NCI-H1105 (cell line): ENCODE measurements around the gene ARHGAP19.
"Not testable (repeated sequence)": the region's sequence is repeated elsewhere in the genome, so short reads cannot be mapped to it uniquely, and the experiment has no call there.

ENCODE experiments used
- DNase-seq: peaks from one replicate; lab custom pipeline; 2025; lab: John Stamatoyannopoulos, UW

Gene ARHGAP19

DNA sequence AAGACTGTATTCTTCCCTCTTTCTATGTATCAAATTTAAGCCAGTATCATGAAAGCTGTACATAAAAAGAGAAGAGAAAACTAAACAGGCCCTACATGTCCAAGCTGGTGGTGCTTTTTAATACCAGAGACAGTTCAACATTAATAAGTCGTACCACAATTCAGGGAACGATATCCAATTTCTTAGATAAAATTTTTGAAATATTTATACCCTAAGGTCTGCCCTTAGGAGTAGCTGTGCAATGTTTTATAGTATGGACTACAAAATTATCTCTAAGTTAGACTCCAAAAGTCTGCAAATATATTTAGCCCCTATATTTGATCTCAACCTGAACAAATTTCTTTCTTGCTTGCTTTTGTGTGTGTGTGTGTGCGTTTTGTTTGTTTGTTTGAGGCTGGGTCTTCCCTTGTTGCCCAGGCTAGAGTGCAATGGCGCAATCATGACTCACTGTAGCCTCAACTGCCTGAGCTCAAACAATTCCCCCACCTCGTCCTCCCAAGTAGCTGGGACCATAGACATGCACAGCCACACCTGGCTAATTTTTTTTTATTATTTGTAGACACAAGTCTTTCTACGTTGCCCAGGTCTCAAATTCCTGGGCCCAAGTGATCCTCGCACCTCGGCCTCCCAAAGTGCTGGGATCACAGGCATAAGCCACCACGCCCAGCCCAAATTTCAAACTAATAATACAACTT is 13.2 kb downstream of the ARHGAP19 start:
- DNase-seq, result no peak

DNA sequence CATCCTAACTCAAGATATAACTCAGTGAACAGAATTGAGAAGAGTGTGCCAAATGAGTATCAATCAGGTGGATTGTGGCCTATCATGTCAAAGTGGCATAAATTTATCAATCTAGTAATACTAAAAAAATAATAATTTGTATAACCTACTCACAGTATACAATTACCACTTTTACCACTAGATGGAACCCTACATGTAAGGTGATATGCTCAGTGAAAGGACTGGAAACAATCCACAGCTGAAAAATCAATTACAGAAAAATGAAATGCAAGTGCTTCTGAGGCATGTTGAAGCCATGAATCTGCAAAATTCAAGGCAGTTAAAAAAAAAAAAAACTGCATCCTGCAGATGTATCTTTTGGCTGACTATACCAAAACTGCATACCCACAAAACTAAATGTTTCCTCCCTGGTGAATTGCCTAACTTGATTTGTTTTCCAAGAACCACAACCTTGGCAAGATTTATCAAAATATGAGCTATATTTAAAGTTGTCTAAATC is 13.9 kb downstream of the ARHGAP19 start:
- peak; percentile 8 for DNase-seq

DNA sequence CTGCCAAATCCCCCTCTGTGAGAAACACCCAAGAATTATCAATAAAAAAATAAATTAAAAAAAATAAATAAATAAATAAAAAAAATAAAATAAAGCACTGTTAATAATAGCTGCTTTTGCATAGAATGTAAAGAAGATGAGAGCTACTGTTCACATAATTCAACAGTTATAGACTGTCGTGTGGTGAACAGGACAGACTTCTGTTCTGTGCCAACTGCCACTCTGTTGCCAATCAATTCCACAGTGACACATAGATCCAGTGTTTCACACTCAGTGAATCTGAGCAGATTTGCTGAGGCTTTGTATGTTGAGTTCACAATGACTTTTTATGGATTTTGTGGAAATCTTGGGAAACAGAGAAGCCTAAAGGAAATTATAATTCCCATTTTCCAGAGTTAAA is 14.9 kb downstream of the ARHGAP19 start:
- DNase-seq, result no peak

DNA sequence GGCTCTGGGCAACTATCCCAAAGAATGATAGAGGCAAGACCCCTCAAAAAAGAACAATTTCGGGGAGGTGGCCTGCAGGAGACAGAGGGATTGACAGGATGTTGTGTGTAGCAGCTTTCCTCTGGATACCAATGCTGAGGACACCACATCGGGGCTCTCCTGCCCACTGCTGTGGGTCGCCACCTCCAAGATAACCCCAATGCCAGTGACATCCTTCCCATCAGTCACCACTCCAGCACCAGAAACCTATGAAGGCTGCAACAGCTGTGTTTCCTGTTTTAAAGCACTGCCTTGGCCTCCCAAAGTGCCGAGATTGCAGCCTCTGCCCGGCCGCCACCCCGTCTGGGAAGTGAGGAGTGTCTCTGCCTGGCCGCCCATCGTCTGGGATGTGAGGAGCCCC is 17.6 kb downstream of the ARHGAP19 start:
- no peak for DNase-seq

DNA sequence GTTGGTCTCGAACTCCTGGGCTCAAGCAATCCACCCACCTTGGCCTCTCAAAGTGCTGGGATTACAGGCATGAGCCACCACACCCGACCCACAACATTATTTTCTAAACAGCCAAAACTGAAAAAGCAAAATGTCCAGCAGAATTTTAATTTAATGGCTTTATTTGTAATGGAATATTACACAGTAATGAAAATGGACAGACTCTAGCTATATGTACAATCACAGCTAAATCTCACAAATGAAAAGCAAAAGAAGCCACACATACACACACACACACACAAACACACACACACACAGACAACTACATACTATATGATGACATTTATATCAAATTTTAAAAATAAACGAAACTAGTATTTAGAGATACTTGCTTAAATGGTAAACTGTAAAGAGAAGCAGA is 18.7 kb downstream of the ARHGAP19 start:
- no peak for DNase-seq

DNA sequence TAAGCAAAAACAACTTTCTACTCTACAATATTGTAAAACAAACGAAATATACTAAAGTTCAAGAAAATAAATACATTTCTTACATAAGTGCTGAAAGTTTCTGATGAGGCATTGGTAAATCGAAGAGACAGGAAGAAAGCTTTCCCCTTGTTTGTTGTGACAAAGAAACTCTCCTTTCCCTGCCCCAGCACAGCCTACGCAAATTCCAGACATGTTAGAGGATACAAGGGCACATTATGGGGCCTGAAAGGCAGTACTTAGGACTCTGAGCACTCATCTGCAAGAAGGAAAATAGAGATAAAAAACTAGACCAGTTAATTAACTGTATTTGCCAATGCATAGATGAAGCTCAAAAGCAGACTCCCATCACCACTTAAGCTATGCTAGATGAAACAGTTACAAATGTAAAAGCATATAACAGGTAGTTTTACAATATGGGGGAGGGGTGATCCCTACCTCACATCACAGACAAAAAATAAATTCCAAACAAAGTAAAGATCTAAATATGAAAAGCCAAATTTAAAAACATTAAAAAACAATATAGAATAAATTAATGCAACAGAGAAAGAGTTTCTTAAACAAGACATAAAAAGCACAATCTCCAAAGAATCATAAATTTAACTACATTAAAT is 21.8 kb downstream of the ARHGAP19 start:
- no peak for DNase-seq

DNA sequence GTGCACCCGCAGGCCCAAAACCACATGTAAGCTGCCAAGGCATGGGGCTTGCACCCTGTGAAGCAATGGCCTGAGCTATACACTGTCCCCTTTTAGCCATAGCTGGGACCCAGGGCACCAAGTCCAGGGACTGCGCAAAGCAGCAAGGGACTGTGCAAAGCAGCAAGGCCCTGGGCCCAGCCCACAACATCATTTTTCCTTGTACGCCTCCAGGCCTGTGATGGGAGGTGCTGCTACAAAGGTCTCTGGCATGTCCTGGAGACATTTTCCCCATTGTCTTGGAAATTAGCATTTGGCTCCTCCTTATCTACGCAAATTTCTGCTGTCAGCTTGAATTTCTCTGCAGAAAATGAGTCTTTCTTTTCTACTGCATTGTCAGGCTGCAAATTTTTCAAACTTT is 24.8 kb downstream of the ARHGAP19 start:
- DNase-seq, result no peak

DNA sequence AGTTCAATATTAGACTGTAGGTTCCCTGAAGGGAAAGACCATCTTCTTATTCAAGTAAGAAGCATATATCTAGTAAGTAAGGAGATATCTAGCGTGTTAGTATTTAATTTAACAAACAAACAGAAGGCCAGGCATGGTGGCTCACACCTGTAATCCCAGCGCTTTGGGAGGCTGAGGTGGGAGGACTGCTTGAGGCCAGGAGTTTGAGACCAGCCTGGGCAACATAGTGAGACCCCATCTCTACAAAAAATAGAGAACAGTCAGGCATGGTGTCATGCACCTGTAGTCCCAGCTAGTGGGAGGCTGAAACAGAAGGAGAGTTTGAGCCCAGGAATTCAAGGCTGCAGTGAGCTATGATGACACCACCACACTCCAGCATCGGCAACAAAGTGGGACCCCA is 27.3 kb downstream of the ARHGAP19 start:
- DNase-seq, result not testable (repeated sequence)

DNA sequence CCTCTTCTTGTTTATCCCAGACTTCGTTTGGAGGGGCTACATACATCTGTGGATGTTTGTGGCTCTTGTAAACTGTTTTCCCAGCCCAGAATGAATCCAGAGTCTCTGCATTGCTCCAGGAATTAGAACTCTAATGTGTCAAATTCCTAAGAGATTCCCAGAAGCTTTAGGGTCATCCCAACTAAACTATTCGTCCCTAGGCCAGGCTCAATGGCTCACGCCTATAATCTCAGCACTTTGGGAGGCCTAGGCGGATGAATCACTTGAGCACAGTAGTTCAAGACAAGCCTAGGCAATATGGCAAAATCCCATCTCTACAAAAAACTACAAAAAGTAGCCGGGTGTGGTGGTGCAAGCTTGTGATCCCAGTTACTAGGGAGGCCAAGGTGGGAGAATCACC is 28.5 kb downstream of the ARHGAP19 start:
- DNase-seq, result no peak

DNA sequence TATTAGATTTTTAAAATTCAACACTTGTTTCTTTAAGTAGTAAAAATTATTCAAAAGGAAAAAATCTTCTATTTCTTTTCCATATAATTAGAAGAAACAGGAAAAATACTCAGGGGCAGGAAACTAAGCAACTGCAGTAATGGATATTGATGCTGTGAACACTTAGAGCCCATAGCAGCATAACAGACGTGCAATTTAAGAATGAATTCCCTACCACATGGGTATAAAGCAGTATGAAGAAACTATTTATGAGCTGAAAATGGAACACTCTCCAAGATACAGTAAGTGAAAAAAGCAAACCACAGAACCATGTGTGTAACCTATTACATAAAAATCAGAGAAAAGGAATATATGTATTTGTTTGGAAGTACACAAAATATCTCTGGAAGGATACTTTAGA is 30.8 kb downstream of the ARHGAP19 start:
- DNase-seq, result no peak

DNA sequence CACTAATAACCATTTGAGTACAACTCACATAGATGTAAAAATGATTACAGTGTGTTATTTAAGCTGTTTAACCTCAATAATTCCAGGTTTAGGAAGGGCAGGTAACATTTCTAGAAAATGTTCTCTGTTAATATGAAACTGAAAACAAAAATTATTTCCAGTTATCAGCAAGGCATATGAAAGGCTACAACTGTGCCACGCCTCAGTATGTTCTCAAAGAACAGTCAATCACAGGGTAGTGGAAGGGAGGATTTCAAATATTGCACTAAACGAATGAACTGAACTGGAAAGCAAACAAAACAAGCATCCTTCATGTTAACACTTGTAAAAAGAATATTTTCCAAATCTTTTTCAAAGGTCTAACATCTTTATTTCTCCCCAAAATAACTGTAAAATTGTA is 31.3 kb downstream of the ARHGAP19 start:
- DNase-seq, result no peak

DNA sequence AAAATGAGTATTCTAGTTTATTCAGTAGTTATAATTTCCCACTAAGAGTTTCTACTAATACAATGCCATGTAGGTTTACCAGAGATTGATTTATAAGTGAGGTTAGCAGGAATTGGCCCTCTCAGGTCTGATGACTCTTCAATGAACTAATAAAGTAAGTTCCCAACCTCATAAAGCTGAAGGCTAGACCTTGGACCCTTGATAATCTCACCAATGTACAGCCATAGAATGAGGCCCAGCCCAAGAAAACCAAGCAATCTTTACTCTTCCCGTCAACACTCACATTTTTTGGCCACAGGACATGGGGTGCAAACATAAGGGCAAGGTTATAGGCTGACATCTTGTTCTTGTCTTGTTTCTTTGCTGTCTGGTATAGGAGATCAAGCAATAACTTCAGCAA is 33.3 kb downstream of the ARHGAP19 start:
- no peak for DNase-seq

DNA sequence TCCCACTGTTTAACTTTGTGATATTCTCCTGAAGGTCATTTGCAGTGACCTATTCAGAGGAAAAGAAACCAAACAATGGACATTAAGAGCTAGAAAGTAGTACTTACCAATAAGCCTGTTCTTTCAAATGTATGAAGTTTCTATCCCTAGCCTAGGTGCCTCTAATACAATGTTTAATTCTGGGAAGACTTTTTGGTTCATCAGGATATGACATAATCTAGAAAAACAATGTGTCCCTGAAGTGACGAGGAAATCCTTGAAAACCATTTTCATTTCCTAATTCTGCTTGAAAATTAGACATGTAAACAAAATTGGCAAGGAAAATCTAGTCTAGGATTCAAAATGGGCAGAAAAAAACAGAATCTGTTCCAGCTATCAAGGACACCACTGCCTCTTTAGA is 36.1 kb downstream of the ARHGAP19 start:
- no peak for DNase-seq

DNA sequence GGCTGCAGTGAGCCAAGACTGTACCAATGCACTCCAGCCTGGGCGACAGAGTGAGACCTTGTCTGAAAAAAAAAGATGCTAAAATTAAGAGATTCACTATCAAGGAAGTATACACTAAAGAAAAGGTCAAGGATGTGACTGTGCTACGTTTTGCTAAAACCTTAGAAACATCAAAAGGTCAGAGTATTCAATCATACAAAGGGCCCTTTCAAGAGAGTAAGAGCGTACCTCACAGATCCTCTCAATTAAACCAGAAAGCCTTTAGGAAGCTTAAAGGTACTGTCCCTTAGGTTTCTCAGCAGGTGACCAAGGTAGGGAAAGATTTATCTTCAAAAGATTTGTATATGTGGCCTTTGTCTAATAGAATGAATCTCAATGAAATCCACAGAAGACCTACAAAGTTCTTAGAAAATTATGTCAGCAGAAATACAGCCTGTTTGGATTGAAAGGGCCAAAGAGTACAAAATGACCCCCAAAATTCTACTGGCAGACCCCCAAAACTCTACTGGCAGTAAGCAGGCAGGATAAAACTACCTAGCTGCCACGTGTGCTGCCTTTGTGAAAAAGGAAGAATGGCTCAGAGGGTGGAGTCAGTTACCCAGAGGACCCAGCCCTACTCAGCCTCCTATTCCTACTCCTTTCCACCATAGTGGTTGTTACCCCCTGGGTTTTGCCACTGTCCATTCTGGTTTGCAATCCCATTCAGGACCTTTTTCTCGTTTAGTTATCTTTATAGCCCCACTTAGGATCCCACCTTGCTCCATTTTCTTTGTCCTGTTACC is 36.7 kb downstream of the ARHGAP19 start:
- DNase-seq, result no peak

DNA sequence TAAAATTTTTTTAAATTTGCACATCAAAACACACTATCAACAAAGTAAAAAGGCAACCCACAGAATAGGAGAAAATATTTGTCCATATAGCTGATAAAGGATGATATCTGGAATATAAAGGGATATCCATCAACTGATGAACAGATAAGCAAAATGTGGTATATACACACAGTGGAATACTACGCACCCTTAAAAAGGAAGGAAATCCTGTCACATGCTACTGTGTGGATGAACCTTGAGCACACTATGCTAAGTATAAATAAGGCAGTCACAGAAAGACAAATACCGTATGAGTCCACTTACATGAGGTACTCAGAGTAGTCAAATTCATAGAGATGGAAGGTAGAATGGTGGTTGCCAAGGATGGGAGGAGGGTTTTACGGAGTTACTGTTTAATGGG is 37.7 kb downstream of the ARHGAP19 start:
- DNase-seq, result no peak

DNA sequence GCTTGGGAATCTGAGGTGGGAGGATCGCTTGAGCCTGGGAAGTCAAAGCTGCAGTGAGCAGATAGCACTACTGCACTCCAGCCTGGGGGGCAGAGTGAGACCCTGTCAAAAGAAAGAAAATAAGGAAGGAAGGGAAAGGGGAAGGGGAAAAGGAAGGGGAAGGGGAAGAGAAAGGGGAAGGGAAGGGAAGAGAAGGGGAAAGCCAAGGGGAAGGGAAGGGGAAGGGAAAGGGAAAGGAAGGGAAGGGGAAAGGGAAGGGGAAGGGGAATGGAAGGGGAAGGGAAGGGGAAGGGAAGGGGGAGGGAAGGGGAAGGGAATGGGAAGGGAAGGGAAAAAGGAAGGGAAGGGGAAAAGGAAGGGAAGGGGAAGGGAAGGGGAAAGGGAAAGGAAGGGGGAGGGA is 41.5 kb downstream of the ARHGAP19 start:
- DNase-seq, result no peak

DNA sequence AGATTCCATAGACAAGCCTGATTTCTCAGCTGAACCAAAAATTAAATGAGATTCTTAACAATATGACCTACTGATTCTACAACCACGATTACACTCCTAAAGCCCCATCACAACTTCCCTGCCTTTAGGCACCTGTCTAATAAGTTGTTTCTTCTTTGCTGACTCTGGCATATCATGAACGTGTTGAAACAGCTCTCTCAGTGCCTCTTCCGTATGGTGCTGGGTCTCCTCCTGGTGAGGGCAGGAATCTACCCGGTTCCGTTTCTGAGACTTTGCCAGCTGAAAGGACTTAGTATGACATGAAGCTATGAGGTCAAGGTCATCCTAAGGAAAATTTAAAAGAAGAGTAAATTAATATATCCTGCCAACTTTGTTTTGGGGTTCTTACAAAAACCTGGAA is 48.6 kb downstream of the ARHGAP19 start:
- no peak for DNase-seq

DNA sequence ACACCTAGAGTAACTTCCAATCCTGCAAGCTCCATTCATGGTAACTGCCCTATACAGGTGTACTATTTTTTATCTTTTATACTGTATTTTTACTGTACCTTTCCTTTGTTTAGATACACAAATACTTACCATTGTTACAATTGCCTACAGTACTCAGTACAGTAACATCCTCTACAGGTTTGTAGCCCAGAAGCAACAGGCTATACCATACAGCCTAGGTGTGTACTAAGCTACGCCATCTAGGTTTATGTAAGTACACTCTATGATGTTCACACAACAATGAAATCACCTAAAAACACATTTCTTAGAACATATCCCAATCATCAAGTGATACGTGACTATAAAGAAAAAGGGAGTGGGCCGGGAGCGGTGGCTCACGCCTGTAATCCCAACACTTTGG is 53.6 kb downstream of the ARHGAP19 start:
- DNase-seq, result no peak

DNA sequence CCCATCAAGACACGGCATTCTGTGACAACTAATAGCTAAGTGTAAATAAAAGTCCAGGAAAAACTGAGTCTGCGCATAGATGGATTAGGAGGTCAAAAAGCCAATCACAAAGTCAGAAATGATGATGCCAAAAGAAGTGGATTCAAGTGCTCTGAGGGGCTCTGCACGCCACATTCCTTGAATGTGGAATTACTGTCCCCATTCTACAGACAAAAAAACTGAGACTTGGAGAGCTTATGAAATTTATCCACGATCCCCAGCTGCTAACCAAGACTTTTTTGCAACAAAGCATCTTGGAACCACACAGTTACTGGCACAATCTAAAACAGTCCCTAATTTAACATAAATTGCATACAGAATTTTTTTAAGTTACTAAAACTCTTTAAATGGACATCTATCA is 57.1 kb downstream of the ARHGAP19 start:
- DNase-seq, result no peak

DNA sequence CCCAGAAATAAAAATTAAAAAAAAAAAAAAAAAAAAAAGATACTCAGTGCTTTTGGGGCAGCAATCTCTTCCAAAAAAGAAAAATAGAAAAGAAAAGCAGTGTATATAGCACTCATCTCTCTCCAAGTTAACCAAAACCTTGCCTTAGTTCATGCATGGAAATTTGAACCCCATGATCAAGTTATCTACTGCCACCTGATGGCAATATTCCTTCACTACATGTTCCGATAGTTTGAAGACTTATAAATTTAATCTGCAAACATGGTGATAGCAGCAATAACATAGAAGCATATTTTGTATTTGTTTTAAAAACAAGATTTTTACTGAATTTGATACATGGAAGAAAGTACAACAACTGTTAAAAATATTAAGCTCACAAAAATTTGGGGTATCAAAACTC is 58.0 kb downstream of the ARHGAP19 start:
- DNase-seq, result no peak

DNA sequence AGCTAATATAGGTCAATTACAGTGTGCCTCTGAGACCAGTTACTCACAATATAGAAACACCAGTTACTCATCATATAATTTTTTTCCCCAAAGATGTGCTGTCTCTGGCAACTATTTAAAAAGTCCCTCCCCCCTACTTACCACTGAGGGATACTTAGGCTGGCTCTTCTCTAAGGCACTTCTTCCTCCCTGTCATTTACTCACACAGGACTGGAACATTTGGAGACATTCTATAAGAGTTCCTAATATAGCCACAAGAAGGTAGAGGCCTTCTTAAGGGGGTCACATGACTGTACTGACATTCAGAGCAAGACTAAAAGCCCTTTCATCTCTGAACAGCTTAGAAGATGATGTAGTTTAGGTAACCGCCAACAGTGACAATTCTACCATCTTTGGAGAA is 62.3 kb downstream of the ARHGAP19 start:
- DNase-seq, result no peak

DNA sequence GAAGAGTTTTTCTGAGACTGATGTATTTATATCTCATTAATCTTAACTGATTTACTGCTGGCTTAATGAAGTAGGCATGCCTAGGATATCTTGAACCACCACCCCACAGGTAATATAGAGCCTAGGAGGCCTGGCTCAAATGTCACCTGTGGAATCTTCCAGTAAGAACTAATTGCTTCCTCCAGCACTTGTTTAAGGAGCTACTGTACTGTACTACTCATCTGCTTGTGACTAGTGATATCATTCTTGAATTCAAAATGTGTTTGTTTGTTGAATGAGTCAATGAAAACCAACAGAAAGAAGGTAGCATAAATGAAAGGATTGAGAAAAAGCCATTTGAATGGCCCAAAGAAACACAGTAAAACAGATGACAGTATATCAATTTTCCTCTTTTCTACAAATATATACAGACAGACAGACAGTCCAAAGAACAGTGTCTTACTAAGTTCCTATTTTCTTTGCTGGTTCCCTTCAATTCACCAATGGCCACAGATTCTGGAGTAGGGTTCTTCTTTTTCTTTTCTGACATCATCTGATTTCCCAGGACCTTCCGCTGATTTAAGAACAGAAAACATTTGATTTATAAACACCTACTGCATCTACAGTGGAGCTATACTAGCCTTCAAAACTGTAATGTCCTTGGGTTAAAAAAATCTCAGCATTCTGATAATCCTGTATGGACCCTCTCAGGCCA is 63.0 kb downstream of the ARHGAP19 start:
- DNase-seq, result no peak

DNA sequence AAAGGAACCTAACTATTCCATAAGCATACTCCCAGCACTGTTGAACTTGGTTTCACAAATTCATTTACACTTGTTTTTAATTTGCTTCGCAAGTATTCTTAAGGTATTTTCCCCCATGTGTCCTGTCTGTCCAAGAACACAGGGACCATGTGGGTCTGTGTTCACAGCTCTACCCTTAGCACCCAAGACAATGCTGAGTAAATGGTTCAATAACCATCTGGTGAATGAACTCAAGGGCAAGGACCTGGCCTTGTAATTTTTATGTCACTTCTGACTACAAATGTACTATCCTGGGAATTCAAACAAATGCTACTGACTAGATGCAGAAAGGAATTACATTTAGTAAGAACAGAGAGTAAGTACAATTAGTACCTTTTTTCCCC is 63.7 kb downstream of the ARHGAP19 start:
- no peak for DNase-seq
